Fibroblast of lung (primary cell): ENCODE data around the gene IGIP. TPM values are rescaled to one million over a fixed set of nuclear protein-coding genes. Genes with fewer than 3 reads are reported as not detected.

Experiments
- DNase-seq, 2 donors: peaks; one replicate each; pipeline versions ENCODE4 v3.0.0 to v3.0.0-alpha.2; 2010; ENCODE audit warnings: low read depth in 2 of 2
- H2AFZ ChIP-seq: 2 replicates; pipeline ENCODE4 v1.5.1; 2012; ENCODE audit warnings: low read length, control low read depth, inconsistent platforms
- H3K27ac ChIP-seq: 2 replicates; pipeline ENCODE4 v1.5.1; 2011; ENCODE audit warnings: low read length, control low read depth; ENCODE audit not compliant: insufficient read depth
- H3K27me3 ChIP-seq: 2 replicates; pipeline ENCODE4 v1.5.1; 2011; ENCODE audit warnings: mild to moderate bottlenecking, low read length; ENCODE audit not compliant: control insufficient read depth, insufficient read depth
- H3K36me3 ChIP-seq: 2 replicates; pipeline ENCODE4 v1.5.1; 2011; ENCODE audit warnings: low read length; ENCODE audit not compliant: control insufficient read depth, insufficient read depth
- H3K4me1 ChIP-seq: 2 replicates; pipeline ENCODE4 v1.5.1; 2011; ENCODE audit warnings: low read length; ENCODE audit not compliant: control insufficient read depth, insufficient read depth; ENCODE audit errors: extremely low read depth
- H3K4me2 ChIP-seq: 2 replicates; pipeline ENCODE4 v1.5.1; 2011; ENCODE audit warnings: low read length, control low read depth; ENCODE audit not compliant: insufficient read depth; ENCODE audit errors: extremely low read depth
- H3K4me3 ChIP-seq, 4 experiments: fragments of 200-600 bp in 1 of 4; sonication (generic) in 1 of 4; replicated peaks in 1 of 4; 2 replicates each; pipeline ENCODE4 v1.5.1; 2011 to 2016; ENCODE audit warnings: low read length in 4 of 4, low read depth in 3 of 4, mild to moderate bottlenecking in 3 of 4, control low read depth in 2 of 4, inconsistent platforms in 1 of 4, mixed read lengths in 1 of 4; ENCODE audit not compliant: insufficient read depth in 1 of 4; ENCODE audit errors: control extremely low read depth in 1 of 4
- H3K79me2 ChIP-seq: 2 replicates; pipeline ENCODE4 v1.5.1; 2012; ENCODE audit warnings: mild to moderate bottlenecking, low read length, inconsistent platforms; ENCODE audit not compliant: control insufficient read depth, insufficient read depth
- H3K9ac ChIP-seq: 2 replicates; pipeline ENCODE4 v1.5.1; 2011; ENCODE audit warnings: mild to moderate bottlenecking, low read length, control low read depth; ENCODE audit not compliant: insufficient read depth
- H3K9me3 ChIP-seq: 2 replicates; pipeline ENCODE4 v1.5.1; 2012; ENCODE audit warnings: low read depth, low read length; ENCODE audit not compliant: control insufficient read depth, insufficient read depth
- H4K20me1 ChIP-seq: 2 replicates; pipeline ENCODE4 v1.5.1; 2011; ENCODE audit warnings: low read length; ENCODE audit not compliant: control insufficient read depth, insufficient read depth; ENCODE audit errors: extremely low read depth
- CTCF ChIP-seq, 2 donors: IDR thresholded peaks in 1 of 2; conservative IDR thresholded peaks in 1 of 2; 1 replicate in 1 of 2; 2 replicates in 1 of 2; pipeline ENCODE4 v1.5.1; 2011 to 2012; ENCODE audit warnings: low read length in 2 of 2, control low read depth in 1 of 2, inconsistent platforms in 1 of 2, low read depth in 1 of 2, mild to moderate bottlenecking in 1 of 2
- EZH2 ChIP-seq: IDR thresholded peaks from 2 replicates; pipeline ENCODE4 v1.5.1; 2012; ENCODE audit warnings: low read length, control low read depth, mild to moderate bottlenecking; ENCODE audit errors: missing control alignments
- polyA plus RNA-seq, 2 donors: library from polyadenylated mRNA; depleted of rRNA in 1 of 2; stranded (reverse) in 1 of 2; unstranded in 1 of 2; fragments of >200 nt; gene quantifications; 2 replicates each; pipeline ENCODE4 v1.2.1, GENCODE V29; 2011 to 2012; ENCODE audit warnings: missing spikeins in 1 of 2
- total RNA-seq: library from RNA; depleted of rRNA; stranded (reverse); fragments of >200 nt; gene quantifications from 2 replicates; pipeline ENCODE4 v1.2.1, GENCODE V29; 2014

IGIP gene
- total and polyA plus RNA-seq, 2 donors (not counting 1 experiment from before 2014, with no cell fraction given), result 3.8 to 11.7 TPM

GRCh38 chr5:140090251-140090650 is 35.5 kb upstream of the IGIP start:
- Histone ChIP-seq H3K9me3 (no peaks in the 10 kb centered on the region), H3K36me3 (no peaks in the 10 kb centered on the region), H3K4me2 (no peak overlapping the region), H3K27me3 (no peaks in the 10 kb centered on the region), H3K79me2 (no peaks in the 10 kb centered on the region), H3K4me1 (no peaks in the 10 kb centered on the region), H3K4me3 (no peak overlapping the region), H3K9ac (no peak overlapping the region), H3K27ac (no peak overlapping the region), H4K20me1 (no peaks in the 10 kb centered on the region), H2AFZ (no peak overlapping the region)
- TF ChIP-seq EZH2, result no peak
- no peak for TF ChIP-seq CTCF (conservative IDR thresholded peaks at IDR 0.05 in 1 of 2, IDR thresholded peaks at IDR 0.05 in 1 of 2; ENCODE audit: low read depth in 1 of 2, low read length in 2 of 2)
- no peak for DNase-seq

DNA sequence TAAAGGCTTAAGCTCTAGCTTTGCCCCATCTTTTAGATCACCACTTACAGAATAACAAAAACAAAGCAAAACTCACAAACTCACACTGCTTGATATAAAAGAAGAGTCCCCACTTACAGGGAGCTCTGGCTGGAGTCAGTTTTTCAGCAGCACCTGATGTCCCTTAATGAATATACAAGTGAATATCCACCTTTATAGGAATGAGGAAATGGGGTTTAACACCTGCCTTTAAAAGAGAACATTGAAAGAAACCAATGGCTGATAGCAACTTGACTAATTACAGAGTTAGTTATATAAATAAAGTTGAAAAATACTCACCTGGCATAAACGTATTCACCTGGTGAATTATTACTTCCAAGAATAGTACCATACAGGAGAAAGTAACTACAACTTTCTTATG is 32.6 kb upstream of the IGIP start:
- no peak for TF ChIP-seq EZH2
- no peak for TF ChIP-seq CTCF (conservative IDR thresholded peaks at IDR 0.05 in 1 of 2, IDR thresholded peaks at IDR 0.05 in 1 of 2; ENCODE audit: low read depth in 1 of 2, low read length in 2 of 2)
- Histone ChIP-seq H2AFZ (no peak overlapping the region), H3K9ac (no peak overlapping the region), H3K4me2 (no peak overlapping the region), H3K4me3 (no peak overlapping the region), H3K36me3 (no peaks in the 10 kb centered on the region), H3K27ac (no peak overlapping the region), H3K79me2 (no peaks in the 10 kb centered on the region), H3K27me3 (no peaks in the 10 kb centered on the region), H3K4me1 (no peaks in the 10 kb centered on the region), H3K9me3 (no peaks in the 10 kb centered on the region), H4K20me1 (no peaks in the 10 kb centered on the region)
- DNase-seq, result no peak

DNA sequence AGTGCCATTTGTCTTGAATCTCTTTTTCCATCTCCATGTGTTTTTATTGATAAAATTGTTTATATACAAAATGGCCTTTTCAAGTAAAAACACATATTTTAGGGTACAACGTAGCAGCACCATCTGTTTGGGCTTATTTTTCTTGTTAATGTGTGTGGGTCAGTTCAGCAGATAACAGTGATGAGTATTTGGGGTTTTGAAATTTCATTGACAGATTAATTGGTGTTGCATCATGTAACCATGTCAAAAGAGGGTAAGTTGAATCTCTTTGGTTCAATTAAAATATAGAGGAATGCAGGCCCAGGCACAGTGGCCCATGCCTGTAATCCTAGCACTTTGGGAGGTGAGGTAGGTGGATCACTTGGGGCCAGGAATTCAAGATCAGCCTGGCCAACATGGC is 31.9 kb upstream of the IGIP start:
- Histone ChIP-seq H3K4me2 (no peak overlapping the region), H4K20me1 (no peaks in the 10 kb centered on the region), H2AFZ (no peak overlapping the region), H3K79me2 (no peaks in the 10 kb centered on the region), H3K9ac (no peak overlapping the region), H3K9me3 (no peaks in the 10 kb centered on the region), H3K27ac (no peak overlapping the region), H3K36me3 (no peaks in the 10 kb centered on the region), H3K4me3 (no peak overlapping the region), H3K4me1 (no peaks in the 10 kb centered on the region), H3K27me3 (no peaks in the 10 kb centered on the region)
- TF ChIP-seq CTCF (conservative IDR thresholded peaks at IDR 0.05 in 1 of 2, IDR thresholded peaks at IDR 0.05 in 1 of 2; ENCODE audit: low read depth in 1 of 2, low read length in 2 of 2), result no peak
- no peak for TF ChIP-seq EZH2
- DNase-seq, result no peak
